ENCODE results near the gene IRAK1BP1. TPM values are rescaled to one million over a fixed set of nuclear protein-coding genes. Genes with fewer than 3 reads are reported as not detected.
A peak's percentile ranks its signal among the peaks of the same experiment; 100 is the strongest.
"Not testable (repeated sequence)": the region's sequence is repeated elsewhere in the genome, so short reads cannot be mapped to it uniquely, and the experiment has no call there.

IRAK1BP1 gene, protein sequence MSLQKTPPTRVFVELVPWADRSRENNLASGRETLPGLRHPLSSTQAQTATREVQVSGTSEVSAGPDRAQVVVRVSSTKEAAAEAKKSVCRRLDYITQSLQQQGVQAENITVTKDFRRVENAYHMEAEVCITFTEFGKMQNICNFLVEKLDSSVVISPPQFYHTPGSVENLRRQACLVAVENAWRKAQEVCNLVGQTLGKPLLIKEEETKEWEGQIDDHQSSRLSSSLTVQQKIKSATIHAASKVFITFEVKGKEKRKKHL
- polyA plus RNA-seq (ENCODE audit: insufficient read length in 10 of 10): 1 to 10 TPM; 2.9 to 5.4 (median 3.9) TPM
- long read RNA-seq, donor 1, full-length matches to known transcripts: 3 of 3 reads
- long read RNA-seq, donor 1, partial matches to known transcripts: 0 of 3 reads
- long read RNA-seq, donor 1, other reads (novel, unspliced or antisense): 0 of 3 reads
- long read RNA-seq, donor 2, full-length matches to known transcripts: 3 of 3 reads
- long read RNA-seq, donor 2, partial matches to known transcripts: 0 of 3 reads
- long read RNA-seq, donor 2, other reads (novel, unspliced or antisense): 0 of 3 reads
- long read RNA-seq, donor 3: 0 reads
- long read RNA-seq, donor 4: 0 reads
- long read RNA-seq, donor 5, full-length matches to known transcripts: 2 of 39 reads
- long read RNA-seq, donor 5, partial matches to known transcripts: 37 of 39 reads
- long read RNA-seq, donor 5, other reads (novel, unspliced or antisense): 0 of 39 reads
- long read RNA-seq, donor 6, full-length matches to known transcripts: 2 of 2 reads
- long read RNA-seq, donor 6, partial matches to known transcripts: 0 of 2 reads
- long read RNA-seq, donor 6, other reads (novel, unspliced or antisense): 0 of 2 reads
- long read RNA-seq, donor 7, partial matches to known transcripts: 27 of 27 reads
- long read RNA-seq, donor 7, other reads (novel, unspliced or antisense): 0 of 27 reads
- long read RNA-seq, donor 8, full-length matches to known transcripts: 1 of 1 reads
- long read RNA-seq, donor 8, partial matches to known transcripts: 0 of 1 reads
- long read RNA-seq, donor 8, other reads (novel, unspliced or antisense): 0 of 1 reads
- long read RNA-seq, donor 9: 0 reads

DNA sequence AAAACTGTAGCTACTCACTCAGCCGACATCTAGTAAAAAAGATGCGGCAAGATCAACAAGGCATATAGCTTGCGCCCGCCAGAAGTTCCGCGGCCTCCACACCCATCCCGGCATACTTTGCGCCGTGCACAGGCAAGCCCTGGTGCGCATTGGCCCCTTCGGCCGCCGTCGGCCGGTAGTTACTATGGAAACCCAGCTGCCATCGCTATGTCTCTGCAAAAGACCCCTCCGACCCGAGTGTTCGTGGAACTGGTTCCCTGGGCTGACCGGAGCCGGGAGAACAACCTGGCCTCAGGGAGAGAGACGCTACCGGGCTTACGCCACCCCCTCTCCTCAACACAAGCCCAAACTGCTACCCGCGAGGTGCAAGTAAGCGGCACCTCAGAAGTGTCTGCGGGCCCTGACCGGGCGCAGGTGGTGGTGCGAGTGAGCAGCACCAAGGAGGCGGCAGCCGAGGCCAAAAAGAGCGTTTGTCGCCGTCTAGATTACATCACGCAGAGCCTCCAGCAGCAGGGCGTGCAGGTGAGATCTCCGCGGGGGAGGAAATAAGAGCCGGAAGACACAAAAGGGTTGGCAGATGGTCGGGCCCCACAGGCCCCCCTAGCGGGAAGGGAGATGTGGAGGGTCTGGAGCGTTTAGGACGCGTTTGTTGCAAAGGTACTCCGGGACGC is at the start of gene IRAK1BP1:
IRAK1BP1 (plus strand) TSS at position 182 of the 671 bp plus-strand sequence; CDS start at position 208, 26 bp downstream.
- DNase-seq: peak; percentile 79 to 96 (median 89)

DNA sequence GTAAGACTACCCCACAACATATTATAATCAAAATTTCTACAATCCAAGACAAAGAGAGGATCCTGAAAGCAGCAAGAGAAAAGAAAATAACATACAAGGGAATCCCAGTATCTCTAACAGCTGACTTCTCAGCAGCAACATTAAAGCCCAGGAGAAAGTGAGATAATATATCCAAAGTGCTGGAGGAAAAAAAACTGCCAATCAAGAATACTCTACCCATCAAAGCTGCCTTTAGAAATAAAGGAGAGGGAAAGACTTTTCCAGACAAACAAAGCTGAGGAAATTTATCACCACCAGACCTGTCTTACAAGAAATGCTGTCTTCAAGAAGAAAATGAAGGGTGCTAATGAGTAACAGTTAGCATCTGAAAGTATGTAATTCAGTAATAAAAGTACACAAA is 43.3 kb upstream of the IRAK1BP1 start:
- no peak for DNase-seq

DNA sequence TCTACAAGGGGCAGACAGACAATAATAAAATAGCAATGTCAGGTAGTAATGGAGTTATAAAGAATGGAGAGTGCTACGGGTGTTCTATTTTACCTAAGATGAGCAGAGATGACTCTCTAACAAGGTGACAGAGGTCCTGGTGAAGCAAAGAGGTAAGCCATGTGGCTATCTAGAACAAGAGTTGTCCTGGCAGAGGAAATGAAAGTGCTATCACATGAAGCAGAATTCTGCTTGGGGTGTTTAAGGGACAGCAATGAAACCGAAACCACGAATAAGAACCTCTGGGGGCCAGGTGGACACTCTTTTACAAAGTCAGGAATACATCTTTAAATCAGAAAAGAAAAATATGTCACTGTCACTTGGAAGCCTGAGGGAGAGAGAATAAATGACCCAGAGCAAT is 37.9 kb upstream of the IRAK1BP1 start:
- DNase-seq: no peak

DNA sequence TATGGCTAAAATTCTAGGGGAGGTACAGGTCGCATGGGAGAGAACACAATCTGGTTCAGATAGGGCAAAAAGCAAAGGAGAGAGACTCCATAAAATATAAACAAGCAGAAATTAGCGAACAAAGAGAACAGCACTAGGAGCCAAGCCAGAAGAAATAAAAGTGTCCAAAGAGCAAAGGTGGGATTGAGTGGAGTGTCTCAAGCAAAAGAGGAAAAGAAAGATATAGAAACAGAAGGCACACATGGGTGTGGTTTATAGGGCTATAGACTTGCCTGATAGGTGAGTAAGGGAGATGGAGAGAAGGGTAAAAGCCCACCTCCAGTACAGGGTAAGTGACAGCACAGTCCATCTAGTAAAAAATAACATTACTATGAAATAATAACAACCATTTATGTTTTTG is 36.5 kb upstream of the IRAK1BP1 start:
- DNase-seq: no peak

DNA sequence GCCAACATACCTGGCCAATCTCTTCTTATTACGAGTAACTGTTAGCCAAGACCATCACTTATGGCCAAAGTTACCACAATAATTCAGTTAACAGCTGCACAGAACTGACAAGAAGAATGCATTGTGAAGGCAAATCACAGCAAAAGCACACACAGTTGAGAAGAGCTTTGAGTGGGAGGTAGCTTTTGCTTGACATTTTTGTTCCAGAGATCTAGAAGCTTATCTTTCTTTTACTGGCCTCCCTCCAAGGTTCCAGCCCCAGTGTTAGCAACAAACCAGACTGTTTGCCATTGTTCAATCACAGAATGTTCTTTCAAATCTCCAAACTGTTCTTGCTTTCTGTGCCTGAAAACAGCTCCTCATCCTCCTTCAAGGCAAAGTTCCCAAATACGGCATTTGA is 35.9 kb upstream of the IRAK1BP1 start:
- peak in 1 of 3 donors; percentile 9 for DNase-seq

DNA sequence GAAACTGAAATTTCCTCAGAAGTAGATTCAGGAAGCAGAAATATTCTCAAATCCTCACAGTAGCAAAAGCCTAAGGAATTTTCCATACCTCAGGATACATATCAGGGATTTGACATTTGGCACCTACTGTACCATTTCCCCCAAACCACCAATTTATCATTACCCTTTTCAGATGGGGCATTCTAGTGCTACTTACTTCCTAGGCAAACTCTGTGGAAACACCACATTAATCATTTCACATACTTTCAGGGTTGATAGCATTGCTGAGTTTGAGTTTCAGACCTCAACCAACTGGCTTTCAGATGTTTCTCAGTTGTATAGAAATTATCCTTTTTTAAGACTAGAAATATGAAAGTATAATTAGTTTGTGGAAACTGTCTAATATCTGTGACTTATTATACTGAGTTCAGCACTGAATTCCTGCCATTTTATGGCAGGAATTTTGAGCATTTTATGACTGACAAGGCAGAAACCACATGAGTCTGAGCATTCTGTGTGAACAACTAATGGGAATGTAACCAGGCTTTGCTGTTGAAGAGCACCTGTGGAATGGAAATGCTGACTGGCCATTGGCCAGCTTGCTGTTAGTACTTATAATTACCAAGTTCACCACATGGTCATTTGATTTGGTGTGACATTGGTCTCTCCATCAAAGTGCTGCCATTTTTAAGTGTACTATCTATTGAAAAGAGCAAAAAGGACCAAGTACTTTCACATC is 35.1 kb upstream of the IRAK1BP1 start:
- no peak for DNase-seq

DNA sequence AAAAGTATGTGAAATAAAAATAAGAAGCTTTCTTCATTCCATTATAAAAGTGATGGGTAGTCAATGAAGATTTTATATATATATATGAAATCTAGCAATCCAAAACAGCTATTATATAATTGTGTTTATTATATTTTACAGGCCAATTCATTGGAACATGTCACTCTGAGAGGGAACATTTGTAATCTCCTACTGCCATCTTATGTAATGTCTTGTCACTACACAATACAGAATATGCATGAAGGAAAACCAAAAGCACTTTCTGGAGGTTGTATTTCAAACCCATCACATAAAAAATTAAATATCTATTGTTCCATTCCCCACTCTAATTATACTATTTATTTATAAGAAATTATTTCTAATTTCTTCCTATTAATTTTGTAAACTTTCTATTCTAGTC is 31.5 kb upstream of the IRAK1BP1 start:
- DNase-seq: no peak

DNA sequence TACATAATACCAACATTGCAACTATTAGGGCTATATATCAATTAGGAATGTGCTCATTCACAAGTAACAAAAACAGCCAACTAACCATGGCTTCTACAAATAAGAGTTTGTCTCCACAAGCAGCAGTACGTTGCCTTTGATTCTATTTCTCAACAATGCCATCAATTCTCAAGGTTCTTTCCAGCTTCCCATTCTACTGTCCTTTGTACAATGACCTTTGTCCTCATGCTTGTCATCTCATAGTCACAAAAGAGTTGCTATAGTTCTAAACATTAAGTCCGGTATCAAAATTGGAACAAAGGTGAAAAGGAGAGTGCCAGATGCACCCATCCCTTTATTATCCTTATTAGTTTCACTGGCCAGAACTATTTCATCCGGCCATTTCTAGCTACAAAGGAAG is 30.8 kb upstream of the IRAK1BP1 start:
- DNase-seq: no peak

DNA sequence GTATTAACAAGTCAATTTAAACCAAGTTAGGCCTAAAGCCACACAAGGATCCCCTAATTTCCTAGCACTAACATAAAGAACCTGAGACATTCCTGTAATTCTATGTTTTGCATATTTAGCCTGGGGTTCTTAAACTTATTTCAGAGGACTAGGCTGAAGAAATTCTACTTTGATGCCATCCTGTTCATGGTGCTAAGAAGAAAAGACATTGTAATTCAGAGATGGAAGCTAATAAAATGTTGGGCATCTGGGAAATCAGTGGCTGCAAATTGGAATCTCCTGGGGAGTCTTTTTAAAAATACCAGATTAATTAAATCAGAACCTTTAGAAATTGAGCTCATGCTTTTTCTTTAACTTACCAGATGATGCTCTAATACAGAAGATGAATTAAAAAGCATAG is 26.2 kb upstream of the IRAK1BP1 start:
- DNase-seq: no peak

DNA sequence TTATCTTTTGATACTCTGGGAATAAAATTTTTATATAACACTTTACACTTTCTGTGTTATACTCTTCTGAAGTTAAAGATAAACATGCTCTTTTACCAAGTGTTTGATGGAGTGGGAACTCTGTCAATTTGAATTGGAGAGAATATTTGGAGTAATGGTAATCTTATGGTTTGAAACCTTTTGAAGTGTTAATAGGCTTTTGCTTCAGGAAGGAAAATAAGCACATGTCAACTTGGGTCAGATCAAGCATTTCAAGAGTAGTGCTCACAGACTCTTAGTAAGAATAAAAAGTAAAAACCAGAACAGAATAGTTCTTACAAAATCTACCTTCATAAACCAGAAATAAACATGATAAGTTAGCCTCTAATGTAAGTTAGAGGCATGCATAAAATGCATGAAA is 24.4 kb upstream of the IRAK1BP1 start:
- DNase-seq: no peak

DNA sequence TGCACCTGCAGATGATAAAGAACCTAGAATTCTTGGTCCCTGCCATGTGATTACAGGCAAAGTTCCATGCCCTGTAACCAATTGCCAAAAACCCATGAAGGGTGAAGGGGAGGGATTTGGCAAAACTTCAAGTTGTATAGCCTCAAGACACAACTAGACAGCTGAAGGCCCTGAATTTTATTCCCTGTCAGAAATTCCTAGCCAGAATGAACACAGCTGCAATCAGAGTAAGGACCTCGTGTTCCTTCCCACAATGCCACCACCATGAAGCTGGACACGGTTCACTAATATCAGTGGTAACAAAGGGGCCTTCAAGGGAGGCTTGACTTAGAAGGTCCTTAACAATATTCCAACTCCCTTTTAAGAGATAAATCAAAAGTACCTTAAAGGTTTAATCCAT is 22.5 kb upstream of the IRAK1BP1 start:
- no peak for DNase-seq

DNA sequence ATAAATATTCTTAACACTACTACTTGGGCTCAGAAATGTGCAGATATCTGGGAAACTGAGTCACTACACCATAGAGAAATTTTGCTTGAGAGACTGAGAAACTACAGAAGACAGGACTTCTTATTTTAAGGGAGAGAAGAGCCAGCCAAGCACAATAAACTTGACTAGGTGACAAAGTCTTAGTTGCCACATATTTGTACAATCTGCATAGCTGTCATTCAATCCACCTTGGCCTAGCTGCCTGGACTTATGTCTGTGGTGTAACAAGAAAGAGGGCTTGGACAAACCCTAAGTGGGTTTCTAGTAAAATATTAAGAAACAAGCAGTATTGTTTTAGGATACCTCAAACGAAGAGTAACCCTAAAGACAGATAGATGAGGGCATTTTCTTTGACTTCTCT is 21.8 kb upstream of the IRAK1BP1 start:
- no peak for DNase-seq

DNA sequence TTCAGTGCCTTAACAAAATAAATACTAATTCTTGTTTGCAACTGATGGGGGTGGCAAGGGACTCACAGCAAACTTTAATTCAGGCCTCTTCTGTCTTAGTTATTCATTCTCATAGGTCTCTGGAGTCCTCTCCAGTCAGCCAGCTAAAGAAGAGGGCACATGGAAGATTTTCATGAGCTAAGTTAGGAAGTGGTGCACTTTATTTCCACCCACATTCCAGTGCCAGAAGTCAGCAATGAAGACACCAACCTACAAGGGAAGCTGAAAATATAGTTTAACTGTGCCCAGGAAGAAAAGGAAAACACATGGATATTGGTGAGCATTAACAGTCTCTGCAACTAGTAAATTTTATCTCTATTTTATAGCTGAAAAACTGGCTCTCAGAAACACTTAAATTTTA is 16.7 kb upstream of the IRAK1BP1 start:
- DNase-seq: no peak

DNA sequence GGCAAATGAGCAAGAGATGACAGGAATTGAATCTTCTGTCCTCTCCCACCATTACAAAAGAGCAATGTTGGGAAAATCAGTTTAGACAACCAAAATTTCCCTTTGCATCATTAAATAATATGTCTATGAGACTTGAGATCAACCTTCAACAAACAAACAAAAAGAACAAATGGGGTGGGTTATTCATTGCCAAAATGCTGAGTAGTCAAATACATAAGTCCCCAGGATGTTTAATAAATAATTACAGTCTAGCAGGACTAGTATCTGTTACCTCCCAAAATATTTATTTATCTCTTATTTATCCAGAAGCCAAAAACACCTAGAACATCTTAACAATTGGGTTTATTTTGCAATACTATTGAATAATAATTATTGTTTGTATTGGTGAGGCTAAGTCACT is 16.2 kb upstream of the IRAK1BP1 start:
- no peak for DNase-seq

DNA sequence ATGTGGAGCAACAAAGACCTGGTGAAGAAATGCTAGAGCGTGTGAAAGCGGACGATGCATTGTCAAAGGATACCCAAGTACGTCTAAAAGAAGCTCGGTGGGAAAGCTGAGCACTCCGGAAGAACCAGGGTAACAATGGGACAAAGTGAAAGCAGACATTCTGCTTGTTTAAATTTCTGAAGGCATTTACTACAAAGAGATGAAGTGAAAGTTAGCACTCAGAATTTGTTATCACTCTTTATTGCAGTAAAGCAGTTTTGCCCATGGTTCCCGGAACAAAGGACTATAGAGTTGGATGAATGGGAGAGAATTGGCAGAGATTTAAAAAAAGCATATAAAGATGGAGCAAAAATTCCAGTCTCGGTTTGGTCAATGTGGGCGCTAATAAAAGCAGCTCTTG is 12.8 kb upstream of the IRAK1BP1 start:
- DNase-seq: no peak

DNA sequence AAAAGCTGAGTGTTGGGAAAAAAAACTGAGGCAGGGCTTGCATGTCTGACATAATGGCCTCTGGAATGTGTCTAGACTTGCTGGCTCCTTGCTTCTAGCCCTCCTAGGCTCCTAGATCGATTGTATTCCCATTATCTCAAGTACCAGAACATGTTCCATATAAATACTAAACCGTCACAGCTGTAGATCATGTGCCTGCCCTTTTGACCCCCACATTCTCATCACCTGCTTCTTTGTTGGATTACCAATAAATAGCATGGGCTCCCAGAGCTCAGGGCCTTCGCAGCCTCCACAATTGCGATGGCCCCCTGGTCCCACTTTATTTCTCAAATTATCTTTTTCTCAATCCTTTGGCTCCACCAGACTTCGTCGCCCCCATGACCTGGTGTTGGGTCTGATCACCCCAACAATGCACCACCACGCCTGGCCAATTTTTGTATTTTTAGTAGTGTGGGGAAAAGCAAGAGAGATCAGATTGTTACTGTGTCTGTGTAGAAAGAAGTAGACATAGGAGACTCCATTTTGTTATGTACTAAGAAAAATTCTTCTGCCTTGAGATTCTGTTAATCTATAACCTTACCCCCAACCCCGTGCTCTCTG is 8.9 kb upstream of the IRAK1BP1 start:
- not testable (repeated sequence) for DNase-seq

DNA sequence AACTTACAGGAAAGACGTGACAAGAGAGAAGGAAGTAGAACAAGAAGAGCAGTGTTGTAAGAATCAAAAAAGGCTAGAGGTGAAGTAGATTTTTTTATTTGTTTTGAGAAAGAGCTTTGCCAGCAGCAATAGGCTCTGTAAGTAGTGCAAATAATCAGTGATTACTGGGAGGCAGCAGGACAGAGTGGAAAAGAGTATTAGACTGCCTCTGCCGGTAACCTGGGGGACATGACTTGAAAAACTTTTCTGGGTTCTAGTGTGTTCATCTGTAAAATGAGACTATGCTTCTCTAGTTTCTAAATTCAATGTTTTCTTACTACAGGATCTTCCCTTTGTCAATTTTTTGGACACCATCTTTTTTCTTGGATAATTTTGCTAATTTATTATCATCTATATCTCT is 5.8 kb upstream of the IRAK1BP1 start:
- DNase-seq: no peak

DNA sequence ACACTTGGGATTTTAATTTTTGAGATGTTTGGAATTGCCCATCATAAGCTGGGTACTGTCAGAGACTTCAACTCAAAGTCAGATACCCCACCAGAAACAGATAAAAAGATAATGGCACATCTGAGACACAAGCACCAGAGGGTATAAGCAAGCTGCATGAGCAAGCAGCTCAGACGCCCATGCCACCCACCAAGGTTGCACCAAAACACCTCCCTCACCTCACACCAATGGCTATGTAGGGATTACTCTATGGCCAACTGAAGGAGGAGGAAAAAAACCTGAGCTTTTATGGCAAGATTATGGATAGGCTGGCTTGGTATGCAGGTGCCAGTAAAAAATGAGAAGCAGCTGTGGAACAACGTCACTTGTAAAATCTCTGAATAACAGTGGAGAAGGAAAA is 3.8 kb upstream of the IRAK1BP1 start:
- DNase-seq: no peak

DNA sequence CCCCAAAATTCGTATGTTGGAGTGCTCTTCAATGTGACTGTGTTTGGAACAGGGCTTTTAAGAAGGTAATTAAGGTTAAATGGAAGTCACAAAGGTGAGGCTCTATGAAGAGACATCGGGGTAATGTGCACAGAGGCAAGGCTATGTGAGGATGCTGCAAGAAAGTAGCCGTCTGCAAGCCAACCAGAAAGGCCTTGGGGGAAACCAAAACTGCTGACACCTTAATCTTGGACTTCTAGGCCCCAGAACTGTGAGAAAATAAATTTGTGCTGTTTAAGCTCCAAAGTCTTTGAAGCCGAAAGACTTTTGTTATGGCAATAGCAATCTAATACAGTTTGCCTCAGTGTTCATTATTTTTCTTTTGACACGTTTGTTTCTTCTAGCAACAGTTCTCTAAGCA is 2.4 kb upstream of the IRAK1BP1 start:
- DNase-seq: no peak

DNA sequence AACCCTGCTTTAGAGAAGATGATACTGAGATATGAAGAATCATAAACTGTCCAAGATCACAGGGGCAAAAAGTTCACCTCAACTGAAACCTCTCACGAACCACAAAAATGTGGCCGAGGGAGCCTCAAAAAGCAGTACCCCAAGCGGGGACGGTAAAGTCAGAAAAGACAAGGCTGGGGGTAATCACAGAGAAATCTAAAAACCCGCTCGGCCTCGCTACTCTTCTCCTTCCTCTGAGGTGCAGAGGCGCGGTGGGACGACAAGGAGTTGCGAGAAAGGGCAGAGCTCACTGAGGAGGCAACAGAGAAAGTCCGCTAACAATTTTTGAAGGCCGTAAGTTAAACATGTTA is 356 bp upstream of the IRAK1BP1 start:
- no peak for DNase-seq

DNA sequence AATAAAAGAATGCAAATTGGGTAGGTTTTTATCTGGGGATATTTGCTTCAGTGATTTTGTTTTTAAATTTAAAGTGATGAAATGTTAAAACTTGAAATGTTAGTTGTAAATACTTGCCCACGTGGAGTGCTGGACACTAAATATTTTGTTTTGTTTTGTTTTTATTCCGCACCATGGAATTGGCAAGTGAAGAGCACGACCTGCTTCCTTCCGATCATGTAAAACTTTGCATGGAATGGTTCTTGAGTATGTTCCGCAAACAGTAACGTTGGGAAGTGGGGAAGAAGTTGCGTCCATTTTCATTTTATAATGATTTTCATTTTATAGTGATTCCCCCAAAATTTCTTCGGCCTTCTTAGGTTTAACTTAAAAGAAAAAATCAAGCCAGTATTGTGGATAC is 765 bp downstream of the IRAK1BP1 start:
- peak in 2 of 3 donors; percentile 3 to 34 for DNase-seq
